ENCODE results near the gene ZNF350. TPM values are rescaled to one million over a fixed set of nuclear protein-coding genes. Genes with fewer than 3 reads are reported as not detected.
A peak's percentile ranks its signal among the peaks of the same experiment; 100 is the strongest.
"Not testable (repeated sequence)": the region's sequence is repeated elsewhere in the genome, so short reads cannot be mapped to it uniquely, and the experiment has no call there.

ZNF350 gene
- total RNA-seq, 2 donors from 2014 or later, result 5.7 to 6.5 TPM

- no peak for DNase-seq (ENCODE audit: low spot score)
- Histone ChIP-seq H3K4me1 (peaks cover 0 to 10% of the 10 kb centered on the region in 2 donors), H3K4me3 (no peak overlapping the region), H3K27me3 (no peaks in the 10 kb centered on the region), H3K27ac (peak overlapping the region in 1 of 2 donors; percentile 31), H3K9me3 (peaks cover under 1 to 40% of the 10 kb centered on the region in 2 donors), H3K36me3 (peaks cover 10% of the 10 kb centered on the region)
- no peak for TF ChIP-seq CTCF (IDR thresholded peaks at IDR 0.05)
Measured at GRCh38 chr19:51959791-51960190, 26.8 kb downstream of the ZNF350 start.

GRCh38 chr19:51957846-51958245 lies 28.8 kb downstream of the ZNF350 start:
- H3K27me3 ChIP-seq; H3K4me1 ChIP-seq; H3K27ac ChIP-seq; H3K4me3 ChIP-seq; DNase-seq (ENCODE audit: low spot score); H3K36me3 ChIP-seq: not testable (repeated sequence)
- peaks cover 0 to 22% of the 10 kb centered on the region in 2 donors for H3K9me3 ChIP-seq

GRCh38 chr19:51948975-51949374 lies 37.7 kb downstream of the ZNF350 start:
- peaks cover 30 to 81% of the 10 kb centered on the region in 2 donors for H3K9me3 ChIP-seq
- no peaks in the 10 kb centered on the region for H3K27me3 ChIP-seq
- no peaks in the 10 kb centered on the region for H3K4me1 ChIP-seq
- peak; percentile 59 for DNase-seq (ENCODE audit: low spot score)
- no peak for TF ChIP-seq CTCF (IDR thresholded peaks at IDR 0.05)
- H3K4me3 ChIP-seq, result peak overlapping the region; percentile 25 to 42
- peaks cover 20% of the 10 kb centered on the region for H3K36me3 ChIP-seq
- H3K27ac ChIP-seq, result no peak overlapping the region

- no peaks in the 10 kb centered on the region for H3K4me1 ChIP-seq
- H3K36me3 ChIP-seq, result peaks cover 44% of the 10 kb centered on the region
- no peak overlapping the region for H3K27ac ChIP-seq
- DNase-seq (ENCODE audit: low spot score), result no peak
- peaks cover 35 to 95% of the 10 kb centered on the region in 2 donors for H3K9me3 ChIP-seq
- TF ChIP-seq CTCF (IDR thresholded peaks at IDR 0.05), result no peak
- no peak overlapping the region for H3K4me3 ChIP-seq
- no peaks in the 10 kb centered on the region for H3K27me3 ChIP-seq
Measured at GRCh38 chr19:51946602-51947001, 40.0 kb downstream of the ZNF350 start.

- peaks cover 35 to 98% of the 10 kb centered on the region in 2 donors for H3K9me3 ChIP-seq
- H3K27me3 ChIP-seq, result no peaks in the 10 kb centered on the region
- TF ChIP-seq CTCF (IDR thresholded peaks at IDR 0.05), result no peak
- no peak overlapping the region for H3K4me3 ChIP-seq
- H3K27ac ChIP-seq, result no peak overlapping the region
- no peak for DNase-seq (ENCODE audit: low spot score)
- H3K4me1 ChIP-seq, result no peaks in the 10 kb centered on the region
- peaks cover 60% of the 10 kb centered on the region for H3K36me3 ChIP-seq
Measured at GRCh38 chr19:51944798-51945552, 41.7 kb downstream of the ZNF350 start.

- Histone ChIP-seq H3K4me1 (no peaks in the 10 kb centered on the region), H3K27me3 (no peaks in the 10 kb centered on the region), H3K9me3 (peaks cover 5 to 69% of the 10 kb centered on the region in 2 donors), H3K27ac (no peak overlapping the region), H3K36me3 (peaks cover 91% of the 10 kb centered on the region), H3K4me3 (no peak overlapping the region)
- TF ChIP-seq CTCF (IDR thresholded peaks at IDR 0.05), result no peak
- no peak for DNase-seq (ENCODE audit: low spot score)
Measured at GRCh38 chr19:51938936-51939335, 47.7 kb downstream of the ZNF350 start.

All from right atrium auricular region (tissue), 2 donors.